PFSK-1 (cell line): ENCODE measurements around the gene NBEA.

Experiments used
- POLR2AphosphoS5 ChIP-seq: IDR thresholded peaks from 2 replicates; pipeline ENCODE4 v1.6.1; 2012; ENCODE audit warnings: low read depth, mild to moderate bottlenecking, control low read depth, low read length, moderate library complexity
- TAF1 ChIP-seq: IDR thresholded peaks from 2 replicates; pipeline ENCODE4 v1.6.1; 2012; ENCODE audit warnings: low read length, control low read depth, borderline replicate concordance; ENCODE audit not compliant: insufficient read depth
- TF ChIP-seq, protein P1 (sequence below), 2 experiments: IDR thresholded peaks; 2 replicates each; pipeline versions ENCODE4 v1.6.1 to v1.8.0; 2011 to 2012; ENCODE audit warnings: low read depth in 2 of 2, low read length in 2 of 2, control low read depth in 1 of 2, inconsistent platforms in 1 of 2, mild to moderate bottlenecking in 1 of 2, moderate library complexity in 1 of 2; ENCODE audit not compliant: insufficient read depth in 1 of 2

- no peak for TF ChIP-seq POLR2AphosphoS5
- TF ChIP-seq, protein P1, sequence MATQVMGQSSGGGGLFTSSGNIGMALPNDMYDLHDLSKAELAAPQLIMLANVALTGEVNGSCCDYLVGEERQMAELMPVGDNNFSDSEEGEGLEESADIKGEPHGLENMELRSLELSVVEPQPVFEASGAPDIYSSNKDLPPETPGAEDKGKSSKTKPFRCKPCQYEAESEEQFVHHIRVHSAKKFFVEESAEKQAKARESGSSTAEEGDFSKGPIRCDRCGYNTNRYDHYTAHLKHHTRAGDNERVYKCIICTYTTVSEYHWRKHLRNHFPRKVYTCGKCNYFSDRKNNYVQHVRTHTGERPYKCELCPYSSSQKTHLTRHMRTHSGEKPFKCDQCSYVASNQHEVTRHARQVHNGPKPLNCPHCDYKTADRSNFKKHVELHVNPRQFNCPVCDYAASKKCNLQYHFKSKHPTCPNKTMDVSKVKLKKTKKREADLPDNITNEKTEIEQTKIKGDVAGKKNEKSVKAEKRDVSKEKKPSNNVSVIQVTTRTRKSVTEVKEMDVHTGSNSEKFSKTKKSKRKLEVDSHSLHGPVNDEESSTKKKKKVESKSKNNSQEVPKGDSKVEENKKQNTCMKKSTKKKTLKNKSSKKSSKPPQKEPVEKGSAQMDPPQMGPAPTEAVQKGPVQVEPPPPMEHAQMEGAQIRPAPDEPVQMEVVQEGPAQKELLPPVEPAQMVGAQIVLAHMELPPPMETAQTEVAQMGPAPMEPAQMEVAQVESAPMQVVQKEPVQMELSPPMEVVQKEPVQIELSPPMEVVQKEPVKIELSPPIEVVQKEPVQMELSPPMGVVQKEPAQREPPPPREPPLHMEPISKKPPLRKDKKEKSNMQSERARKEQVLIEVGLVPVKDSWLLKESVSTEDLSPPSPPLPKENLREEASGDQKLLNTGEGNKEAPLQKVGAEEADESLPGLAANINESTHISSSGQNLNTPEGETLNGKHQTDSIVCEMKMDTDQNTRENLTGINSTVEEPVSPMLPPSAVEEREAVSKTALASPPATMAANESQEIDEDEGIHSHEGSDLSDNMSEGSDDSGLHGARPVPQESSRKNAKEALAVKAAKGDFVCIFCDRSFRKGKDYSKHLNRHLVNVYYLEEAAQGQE (IDR thresholded peaks at IDR 0.05; ENCODE audit: insufficient read depth in 1 of 2, low read depth in 2 of 2, low read length in 2 of 2): no peak
- no peak for TF ChIP-seq TAF1
Observed at GRCh38 chr13:35694031-35694430, 752.0 kb downstream of the NBEA start.
